CD4-positive, alpha-beta T cell (primary cell): ENCODE measurements around the gene B3GNT9. TPM values are rescaled to one million over a fixed set of nuclear protein-coding genes. Genes with fewer than 3 reads are reported as not detected.
A peak's percentile ranks its signal among the peaks of the same experiment; 100 is the strongest.

Experiments used
- ATAC-seq: fragments of 200-7000 bp; cut with Tn5 transposase; one replicate; pipeline ENCODE4 v1.10.0; 2022; ENCODE audit warnings: mild to moderate bottlenecking; ENCODE audit not compliant: poor library complexity
- CTCF ChIA-PET: fragments of 350-600 bp; sonication (Branson Sonifier 250); formaldehyde crosslinking; loops from one replicate; lab custom pipeline; 2021; ENCODE audit warnings: antibody characterized with exemption, inconsistent platforms; lab: Charles Lee
- POLR2A ChIA-PET: fragments of 350-600 bp; sonication (Branson Sonifier 250); formaldehyde crosslinking; loops from one replicate; lab custom pipeline; 2021; ENCODE audit warnings: antibody characterized with exemption, inconsistent platforms; lab: Charles Lee
- DNase-seq, 14 experiments: peaks; one replicate each; pipeline ENCODE4 v3.0.0-alpha.2; 2013 to 2020; ENCODE audit warnings: mixed read lengths in 2 of 14
- H3K27ac ChIP-seq, 2 donors: one replicate each; pipeline versions ENCODE4 v1.5.1 to v1.7.0; 2013; ENCODE audit warnings: low read length in 2 of 2, low read depth in 1 of 2, mild to moderate bottlenecking in 1 of 2
- H3K27me3 ChIP-seq, 2 experiments: 1 replicate in 1 of 2; 2 replicates in 1 of 2; pipeline versions ENCODE4 v1.6.1 to v1.7.0; 2013; ENCODE audit warnings: low read length in 2 of 2, control low read depth in 1 of 2, mild to moderate bottlenecking in 1 of 2, moderate library complexity in 1 of 2; ENCODE audit not compliant: insufficient read depth in 2 of 2, control insufficient read depth in 1 of 2
- H3K36me3 ChIP-seq: one replicate; pipeline ENCODE4 v1.6.1; 2013; ENCODE audit warnings: low read length, control low read depth; ENCODE audit not compliant: insufficient read depth
- H3K4me1 ChIP-seq: one replicate; pipeline ENCODE4 v1.6.1; 2013; ENCODE audit warnings: low read length, control low read depth; ENCODE audit not compliant: insufficient read depth
- H3K4me3 ChIP-seq: one replicate; pipeline ENCODE4 v1.5.1; 2013; ENCODE audit warnings: mild to moderate bottlenecking, low read length, moderate library complexity
- H3K9me3 ChIP-seq, 2 experiments: 1 replicate in 1 of 2; 2 replicates in 1 of 2; pipeline versions ENCODE4 v1.6.1 to v1.7.0; 2013; ENCODE audit warnings: low read length in 2 of 2, mild to moderate bottlenecking in 2 of 2, control low read depth in 1 of 2, moderate library complexity in 1 of 2; ENCODE audit not compliant: control insufficient read depth in 1 of 2, insufficient read depth in 1 of 2
- H3K27ac Mint-ChIP-seq: one replicate; pipeline ENCODE4 v1.8.0; 2020; ENCODE audit warnings: mixed read lengths
- H3K27me3 Mint-ChIP-seq: one replicate; pipeline ENCODE4 v1.8.0; 2021; ENCODE audit warnings: mixed read lengths
- H3K36me3 Mint-ChIP-seq: one replicate; pipeline ENCODE4 v1.8.0; 2021; ENCODE audit warnings: low read depth, mixed read lengths
- H3K4me1 Mint-ChIP-seq: one replicate; pipeline ENCODE4 v1.8.0; 2021; ENCODE audit warnings: low read depth, mixed read lengths
- H3K4me3 Mint-ChIP-seq: one replicate; pipeline ENCODE4 v1.8.0; 2020; ENCODE audit warnings: mild to moderate bottlenecking, mixed read lengths
- H3K9me3 Mint-ChIP-seq: one replicate; pipeline ENCODE4 v1.8.0; 2020; ENCODE audit warnings: mixed read lengths
- CTCF ChIP-seq: fragments of 200-600 bp; IDR thresholded peaks from one replicate; pipeline ENCODE4 v1.8.0; 2022; ENCODE audit warnings: antibody characterized with exemption, mild to moderate bottlenecking
- intact Hi-C, 2 experiments: fragments of 100-400 bp; cut with DNase I in 1 of 2; cut with micrococcal nuclease in 1 of 2; formaldehyde crosslinking; loops; one replicate each; pipeline versions ENCODE4 v1.15.1 to v1.9.0; 2023 to 2025; cut with DNase I, micrococcal nuclease
- total RNA-seq, 174 experiments: library from RNA in 2 of 174; stranded (reverse) in 2 of 174; gene quantifications; one replicate each; pipeline ENCODE4 v1.2.3 and lab custom pipeline; 2021 to 2026

The B3GNT9 gene
- total RNA-seq, 2 experiments from 2014 or later: 2.0 to 2.5 TPM

GRCh38 chr16:67169011-67169451 is 18.2 kb upstream of the B3GNT9 start:
- peaks cover 44% of the 10 kb centered on the region for H3K4me1 Mint-ChIP-seq
- no peaks in the 10 kb centered on the region for H3K36me3 Mint-ChIP-seq
- peaks cover 90% of the 10 kb centered on the region for H3K27me3 Mint-ChIP-seq
- no peak overlapping the region for H3K27ac Mint-ChIP-seq
- Histone ChIP-seq H3K4me1 (peaks cover 50% of the 10 kb centered on the region), H3K4me3 (no peak overlapping the region), H3K9me3 (peaks cover 0 to 26% of the 10 kb centered on the region in 2 experiments), H3K36me3 (no peaks in the 10 kb centered on the region), H3K27me3 (peaks cover 71 to 80% of the 10 kb centered on the region in 2 experiments), H3K27ac (no peak overlapping the region)
- ATAC-seq (no peak), DNase-seq (no peak)
- H3K9me3 Mint-ChIP-seq: no peaks in the 10 kb centered on the region
- ChIA-PET CTCF (interaction anchor here (0.7 to 1.9 kb wide), 2 partner anchors 14 to 156 kb away, joined by 3 to 7 read pairs; no protein-coding TSS in a partner anchor), POLR2A (interaction anchor here (1.6 to 2.5 kb wide), 2 partner anchors 9 to 11 kb away, joined by 3 to 16 read pairs; partner anchors contain the start of genes FBXL8 and TRADD)
- H3K4me3 Mint-ChIP-seq: no peak overlapping the region
- no peak for TF ChIP-seq CTCF
- intact Hi-C loops: loop anchor here in 1 of 2 experiments (2.0 kb wide), 1 partner anchor 26 kb away; no protein-coding TSS in a partner anchor

GRCh38 chr16:67167588-67167987 is 16.8 kb upstream of the B3GNT9 start:
- peaks cover 34% of the 10 kb centered on the region for H3K4me1 Mint-ChIP-seq

GRCh38 chr16:67166598-67167168 is 15.9 kb upstream of the B3GNT9 start:
- H3K4me3 Mint-ChIP-seq: no peak overlapping the region
- POLR2A ChIA-PET: interaction anchor here (1.2 kb wide), 2 partner anchors 14 to 18 kb away, joined by 4 to 5 read pairs; no protein-coding TSS in a partner anchor
- peaks cover 77 to 91% of the 10 kb centered on the region in 2 experiments for H3K27me3 ChIP-seq

More at GRCh38 chr16:67167588-67167987, 16.8 kb upstream of the B3GNT9 start:
- Histone ChIP-seq H3K4me3 (no peak overlapping the region), H3K4me1 (peaks cover 52% of the 10 kb centered on the region), H3K9me3 (peaks cover 0 to 31% of the 10 kb centered on the region in 2 experiments), H3K27ac (no peak overlapping the region), H3K27me3 (peaks cover 75 to 87% of the 10 kb centered on the region in 2 experiments), H3K36me3 (no peaks in the 10 kb centered on the region)
- Mint-ChIP-seq H3K4me3 (peak overlapping the region; percentile 4), H3K27ac (no peak overlapping the region), H3K27me3 (peaks cover 82% of the 10 kb centered on the region), H3K9me3 (no peaks in the 10 kb centered on the region), H3K36me3 (no peaks in the 10 kb centered on the region)
- TF ChIP-seq CTCF: no peak
- ATAC-seq (no peak), DNase-seq (no peak)
- intact Hi-C loops: no loop called here
- CTCF ChIA-PET: no interaction called here
- POLR2A ChIA-PET: interaction anchor here (1.2 to 1.7 kb wide), 3 partner anchors 8 to 17 kb away, joined by 4 to 5 read pairs (median 5); partner anchors contain the start of genes FBXL8 and TRADD

More at GRCh38 chr16:67166598-67167168, 15.9 kb upstream of the B3GNT9 start:
- CTCF ChIA-PET: no interaction called here
- no peak overlapping the region for H3K27ac ChIP-seq
- no peaks in the 10 kb centered on the region for H3K9me3 Mint-ChIP-seq
- H3K36me3 Mint-ChIP-seq: no peaks in the 10 kb centered on the region
- no peak overlapping the region for H3K4me3 ChIP-seq
- ATAC-seq (no peak), DNase-seq (peak in 1 of 14 experiments; percentile 12)
- peaks cover 82% of the 10 kb centered on the region for H3K27me3 Mint-ChIP-seq
- H3K36me3 ChIP-seq: no peaks in the 10 kb centered on the region
- no peak overlapping the region for H3K27ac Mint-ChIP-seq
- TF ChIP-seq CTCF: no peak
- intact Hi-C loops: no loop called here
- peaks cover 0 to 33% of the 10 kb centered on the region in 2 experiments for H3K9me3 ChIP-seq
- peaks cover 61% of the 10 kb centered on the region for H3K4me1 ChIP-seq
- H3K4me1 Mint-ChIP-seq: peaks cover 35% of the 10 kb centered on the region
